ENCODE measurements around the gene CFAP20. TPM values are rescaled to one million over a fixed set of nuclear protein-coding genes. Genes with fewer than 3 reads are reported as not detected.

CFAP20 gene
- total RNA-seq (ENCODE audit: low replicate concordance) = 13.4 and 35.7 TPM in 2 replicates

DNA sequence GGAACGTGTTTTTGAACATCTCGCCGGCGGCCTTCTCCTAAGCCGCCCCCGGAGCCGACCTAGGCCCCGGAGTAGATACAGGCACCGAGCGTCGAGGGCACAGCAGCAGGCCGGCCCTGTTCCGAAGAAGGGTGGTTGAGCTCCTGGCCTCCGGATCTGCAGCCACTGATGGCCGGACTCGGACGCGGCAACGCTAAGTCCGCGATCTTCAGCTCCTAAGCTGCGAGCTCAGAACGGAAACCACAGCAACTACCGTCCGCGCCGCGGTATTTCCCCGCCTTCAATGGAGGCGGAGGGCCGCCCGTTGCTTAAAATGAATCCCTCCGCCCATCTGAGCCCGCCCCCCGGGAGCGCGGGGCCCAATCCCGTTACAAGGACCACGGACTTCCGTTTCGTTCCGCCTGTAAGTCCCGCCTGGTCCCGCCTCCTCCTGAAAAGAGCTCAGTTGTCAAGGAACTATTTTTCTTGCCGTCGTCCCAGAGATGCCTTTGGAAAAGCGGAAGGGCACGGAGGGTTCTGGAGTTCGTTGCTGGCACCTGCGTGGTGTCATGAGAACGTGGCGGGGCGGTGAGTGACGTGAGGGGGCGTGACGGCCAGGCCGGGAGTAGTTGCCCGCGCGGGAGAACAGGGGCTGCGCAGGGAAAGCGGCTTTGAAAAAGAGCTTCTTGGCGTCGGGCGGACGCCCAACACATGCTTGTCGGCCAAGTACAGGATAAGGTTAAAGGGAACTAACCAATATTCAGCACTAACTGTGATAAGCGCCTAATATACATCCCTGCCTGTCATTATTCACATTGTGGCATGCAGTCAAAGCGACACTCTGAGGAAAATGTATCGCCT, at the start of gene CFAP20:
Gene CFAP20, minus strand, starts transcription at position 285 of the 840 bp plus-strand sequence. Its CDS starts 266 bp downstream, at position 19.
- peak within 1 kb of the TSS; percentile 95 for H3K4me3 ChIP-seq (ENCODE audit: low read depth, low read length)
- TF ChIP-seq, protein P1, sequence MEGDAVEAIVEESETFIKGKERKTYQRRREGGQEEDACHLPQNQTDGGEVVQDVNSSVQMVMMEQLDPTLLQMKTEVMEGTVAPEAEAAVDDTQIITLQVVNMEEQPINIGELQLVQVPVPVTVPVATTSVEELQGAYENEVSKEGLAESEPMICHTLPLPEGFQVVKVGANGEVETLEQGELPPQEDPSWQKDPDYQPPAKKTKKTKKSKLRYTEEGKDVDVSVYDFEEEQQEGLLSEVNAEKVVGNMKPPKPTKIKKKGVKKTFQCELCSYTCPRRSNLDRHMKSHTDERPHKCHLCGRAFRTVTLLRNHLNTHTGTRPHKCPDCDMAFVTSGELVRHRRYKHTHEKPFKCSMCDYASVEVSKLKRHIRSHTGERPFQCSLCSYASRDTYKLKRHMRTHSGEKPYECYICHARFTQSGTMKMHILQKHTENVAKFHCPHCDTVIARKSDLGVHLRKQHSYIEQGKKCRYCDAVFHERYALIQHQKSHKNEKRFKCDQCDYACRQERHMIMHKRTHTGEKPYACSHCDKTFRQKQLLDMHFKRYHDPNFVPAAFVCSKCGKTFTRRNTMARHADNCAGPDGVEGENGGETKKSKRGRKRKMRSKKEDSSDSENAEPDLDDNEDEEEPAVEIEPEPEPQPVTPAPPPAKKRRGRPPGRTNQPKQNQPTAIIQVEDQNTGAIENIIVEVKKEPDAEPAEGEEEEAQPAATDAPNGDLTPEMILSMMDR (IDR thresholded peaks at IDR 0.05; ENCODE audit: insufficient read depth, low read length) = no peak
- DNase-seq (ENCODE audit: low read depth) = peak; percentile 100

GRCh38 chr16:58177353-58177710, 48.2 kb upstream of the CFAP20 start:
- TF ChIP-seq, protein P1 (IDR thresholded peaks at IDR 0.05; ENCODE audit: insufficient read depth, low read length) = no peak
- no peak overlapping the region for H3K4me3 ChIP-seq (ENCODE audit: low read depth, low read length)
- DNase-seq (ENCODE audit: low read depth) = no peak

GRCh38 chr16:58176608-58177352, 47.6 kb upstream of the CFAP20 start:
- TF ChIP-seq, protein P1 (IDR thresholded peaks at IDR 0.05; ENCODE audit: insufficient read depth, low read length) = no peak
- no peak for DNase-seq (ENCODE audit: low read depth)
- no peak overlapping the region for H3K4me3 ChIP-seq (ENCODE audit: low read depth, low read length)

DNA sequence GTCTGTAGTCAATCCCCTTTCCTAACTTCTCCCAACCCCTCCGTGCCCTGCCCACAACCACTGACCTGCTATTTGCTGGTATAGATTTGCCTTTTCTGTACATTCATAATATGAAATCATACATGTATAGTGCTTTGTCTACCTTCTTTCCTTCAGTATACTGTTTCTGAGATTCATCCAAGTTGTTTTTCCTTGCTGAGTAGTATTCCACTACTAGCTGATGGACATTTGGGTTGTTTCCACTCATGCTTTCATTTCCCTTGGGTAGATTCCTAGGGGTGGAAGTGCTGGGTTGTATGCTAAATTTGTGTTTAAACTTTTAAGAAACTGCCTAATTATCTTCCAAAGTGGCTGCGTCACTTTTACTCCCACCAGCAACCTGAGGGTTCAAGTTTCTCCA, 41.0 kb upstream of the CFAP20 start:
- TF ChIP-seq, protein P1 (IDR thresholded peaks at IDR 0.05; ENCODE audit: insufficient read depth, low read length) = no peak

GRCh38 chr16:58160855-58161254, 31.7 kb upstream of the CFAP20 start:
- DNase-seq (ENCODE audit: low read depth) = no peak
- TF ChIP-seq, protein P1 (IDR thresholded peaks at IDR 0.05; ENCODE audit: insufficient read depth, low read length) = no peak
- H3K4me3 ChIP-seq (ENCODE audit: low read depth, low read length) = no peak overlapping the region

More for the DNA sequence above, 41.0 kb upstream of the CFAP20 start:
- H3K4me3 ChIP-seq (ENCODE audit: low read depth, low read length) = no peak overlapping the region
- no peak for DNase-seq (ENCODE audit: low read depth)

- TF ChIP-seq, protein P1 (IDR thresholded peaks at IDR 0.05; ENCODE audit: insufficient read depth, low read length) = no peak
- H3K4me3 ChIP-seq (ENCODE audit: low read depth, low read length) = no peak overlapping the region
- no peak for DNase-seq (ENCODE audit: low read depth)
Observed at GRCh38 chr16:58158725-58159124, 29.5 kb upstream of the CFAP20 start.

Measured in fibroblast of the aortic adventitia (primary cell).